ENCODE measurements around the gene DLL1.

Gene DLL1

DNA sequence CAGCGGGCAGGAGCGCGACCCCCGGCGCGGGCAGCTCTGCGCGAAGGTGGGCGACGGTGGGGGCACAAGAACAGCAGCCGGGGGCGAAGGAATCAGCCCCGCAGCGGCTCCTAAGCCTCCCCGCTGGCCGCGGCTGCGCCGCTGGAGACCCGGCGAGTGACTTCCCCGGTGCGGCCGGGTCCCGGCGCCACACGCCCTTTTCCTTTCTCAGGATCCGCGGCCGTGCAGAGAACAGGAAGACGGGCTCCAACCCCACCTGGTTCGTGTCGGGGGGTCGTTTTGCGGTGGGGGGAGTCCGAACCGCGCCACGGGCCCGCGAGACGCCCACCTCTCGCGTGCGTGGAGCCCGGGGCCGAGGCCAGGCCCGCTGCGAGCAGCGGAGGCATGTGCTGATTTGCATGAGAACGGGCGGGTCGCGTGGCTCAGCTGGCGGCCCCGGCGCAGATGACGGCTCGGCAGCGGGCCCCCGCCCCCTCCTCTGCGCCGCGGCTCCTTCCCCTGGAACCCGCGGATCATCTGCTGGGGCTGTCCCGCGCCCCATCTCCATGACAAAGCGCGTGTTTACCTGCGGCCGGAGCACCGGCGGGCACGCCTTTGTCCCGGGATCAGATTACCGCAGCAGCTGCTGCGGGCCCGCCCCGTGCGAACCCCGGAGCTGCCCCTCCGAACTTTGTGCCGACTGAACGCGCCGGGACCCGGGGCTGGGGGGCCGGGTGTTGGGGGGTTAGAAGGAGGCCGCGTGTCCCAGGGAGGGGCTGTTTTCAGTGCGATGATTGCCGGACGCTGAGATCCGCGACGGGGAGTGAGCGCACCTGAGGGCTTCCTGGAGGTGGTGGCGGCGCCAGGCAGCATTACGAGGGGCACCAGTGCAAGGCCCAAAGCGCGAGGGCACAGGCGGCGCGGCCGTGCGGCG, 4.9 kb upstream of the DLL1 start:
- no peak for DNase-seq (ENCODE audit: low read depth in 2 of 2, low spot score in 1 of 2)

DNA sequence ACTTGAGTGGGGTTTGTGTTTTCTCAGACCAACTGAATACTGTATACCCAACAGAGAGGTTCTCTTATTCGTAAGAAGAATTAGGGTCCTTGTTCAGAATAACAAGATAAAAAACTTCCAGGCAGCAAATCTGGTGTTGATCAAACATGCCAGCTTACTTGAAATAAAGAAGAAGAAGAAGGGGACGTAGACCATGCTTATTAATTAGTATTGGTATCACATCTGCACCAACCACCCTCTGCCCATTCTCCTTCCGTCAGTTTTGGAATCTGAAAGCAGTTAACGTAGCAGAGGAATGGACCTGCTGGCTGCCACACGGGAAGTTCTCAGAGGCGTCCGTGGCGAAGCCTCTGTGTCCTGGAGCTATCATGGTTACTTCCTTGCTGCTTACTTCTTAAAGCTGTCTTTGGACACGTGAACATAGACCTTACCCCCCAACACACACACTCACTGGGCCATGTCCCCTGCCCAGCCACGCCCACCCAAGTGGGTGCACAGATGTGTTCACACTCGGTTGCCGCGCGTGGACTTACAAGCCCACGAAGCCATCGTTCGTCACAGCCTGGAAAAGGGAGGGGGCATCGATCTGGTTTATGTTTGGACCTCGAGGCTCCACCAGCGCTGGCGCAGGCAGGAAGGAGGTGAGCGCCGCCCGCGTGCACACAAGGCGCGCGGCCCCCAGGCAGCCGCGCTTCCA, 4.1 kb upstream of the DLL1 start:
- no peak for DNase-seq (ENCODE audit: low read depth in 2 of 2, low spot score in 1 of 2)

DNA sequence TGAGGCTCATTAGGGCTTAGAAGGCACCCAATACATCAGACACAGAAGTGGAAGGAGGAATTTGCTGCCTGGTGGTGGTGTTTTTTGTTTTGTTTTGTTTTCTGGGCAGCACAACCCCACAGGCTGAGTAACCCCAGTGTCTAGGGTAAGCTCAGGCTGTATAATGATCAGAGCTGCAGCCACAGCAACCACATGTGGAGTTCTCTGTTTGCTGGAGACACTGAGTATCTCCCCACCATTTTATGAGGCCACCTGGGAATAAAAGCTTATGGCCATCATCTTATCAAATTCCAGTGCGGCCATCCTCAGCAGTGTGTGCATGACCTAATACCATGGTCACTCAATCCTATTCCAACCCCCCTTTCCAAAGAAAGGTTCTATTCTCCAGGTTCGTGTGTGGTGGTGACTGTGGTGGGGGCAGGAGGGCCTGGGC, 3.4 kb upstream of the DLL1 start:
- no peak for DNase-seq (ENCODE audit: low read depth in 2 of 2, low spot score in 1 of 2)

DNA sequence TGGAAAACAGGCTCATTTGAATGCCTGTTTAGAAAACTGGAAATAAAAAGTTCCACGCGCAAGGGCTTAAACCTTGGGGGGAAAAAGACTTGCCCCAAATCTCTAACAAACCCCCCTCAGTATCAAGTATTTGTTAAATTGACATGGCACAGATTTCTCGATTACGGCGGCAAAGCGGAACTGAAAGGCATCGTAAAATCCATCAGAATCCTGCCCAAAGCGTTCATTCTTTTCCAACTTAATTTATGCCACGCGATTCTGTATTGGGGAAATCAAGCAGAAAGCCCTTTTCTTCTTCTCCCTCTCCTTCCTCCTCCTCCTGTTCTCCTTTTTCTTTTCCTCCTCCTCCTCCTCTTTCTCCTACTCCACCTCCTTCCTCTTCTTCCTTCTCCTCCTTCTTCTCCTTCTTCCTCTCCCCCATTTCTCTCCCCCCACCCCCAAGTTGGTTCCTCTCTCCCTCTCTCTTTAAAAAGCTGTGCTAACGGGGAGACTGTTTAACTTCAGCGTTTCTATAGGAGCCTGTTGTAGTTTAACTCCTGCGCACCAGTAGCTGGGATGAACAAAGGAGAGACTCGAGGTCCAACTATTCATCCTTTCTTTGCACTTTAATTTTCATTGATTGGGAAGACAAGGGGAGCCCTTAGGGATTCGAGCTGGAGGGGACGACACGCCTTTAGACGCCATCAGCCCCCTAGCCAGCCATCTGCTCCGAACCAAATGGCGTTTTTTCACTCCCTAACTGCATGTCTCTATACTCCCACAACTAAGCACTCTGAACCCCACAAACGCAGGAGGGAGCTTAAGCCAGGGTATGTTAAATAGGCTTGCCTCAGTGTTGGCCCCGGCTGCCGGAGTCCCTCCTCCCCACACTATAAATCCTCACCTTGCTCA, 2.7 kb upstream of the DLL1 start:
- no peak for DNase-seq (ENCODE audit: low read depth in 2 of 2, low spot score in 1 of 2)

DNA sequence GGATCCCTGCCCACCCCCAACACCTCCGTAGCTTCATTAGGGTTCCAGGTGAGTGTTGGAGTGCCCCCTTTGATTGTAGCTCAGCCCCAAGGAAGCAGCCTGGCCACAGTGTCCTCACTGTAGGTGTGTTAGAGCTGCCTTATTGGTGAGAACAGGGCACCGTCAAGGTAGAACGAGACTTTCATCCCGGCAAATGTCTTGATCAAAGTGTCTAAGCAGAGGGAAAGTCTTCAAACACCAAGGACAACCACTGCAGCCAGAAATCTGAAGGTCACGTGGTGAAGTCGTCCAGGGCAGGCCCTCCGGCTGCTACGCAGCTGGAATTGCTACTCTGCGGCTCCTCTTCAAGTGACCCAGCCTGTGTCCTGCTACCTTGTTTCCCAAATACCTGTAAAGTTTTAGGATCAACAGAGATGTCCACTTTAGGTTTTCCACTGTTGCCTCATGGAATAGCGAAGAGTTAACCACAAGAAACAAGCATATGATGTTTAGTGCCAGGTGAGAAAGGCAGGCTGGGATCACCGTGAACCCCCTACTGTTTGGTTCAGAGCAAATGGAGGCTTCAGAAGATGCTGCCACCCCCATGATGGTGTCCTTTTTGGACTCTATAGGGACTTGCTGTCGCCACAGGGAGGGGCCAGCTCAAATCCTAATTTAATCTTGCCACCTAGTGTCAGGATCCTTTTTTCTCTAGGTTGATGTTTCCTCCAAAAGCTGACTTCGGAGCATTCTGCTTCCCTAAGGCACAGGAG, 1.7 kb upstream of the DLL1 start:
- DNase-seq (ENCODE audit: low read depth in 2 of 2, low spot score in 1 of 2): no peak

DNA sequence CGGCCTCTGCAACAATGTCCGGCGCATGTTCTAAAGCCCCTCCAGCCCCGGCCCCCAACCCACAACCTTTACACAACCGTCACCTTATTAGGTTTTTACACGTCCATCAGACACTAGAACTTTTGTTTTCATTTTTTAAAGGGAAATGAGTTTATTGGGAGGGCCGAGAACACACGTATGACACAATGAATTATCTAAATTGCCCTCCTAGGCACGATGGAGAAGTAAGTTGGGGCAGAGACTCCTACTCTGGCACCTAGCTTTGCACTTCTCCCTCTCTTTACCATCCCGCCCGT, 1.2 kb upstream of the DLL1 start:
- no peak for DNase-seq (ENCODE audit: low read depth in 2 of 2, low spot score in 1 of 2)

DNA sequence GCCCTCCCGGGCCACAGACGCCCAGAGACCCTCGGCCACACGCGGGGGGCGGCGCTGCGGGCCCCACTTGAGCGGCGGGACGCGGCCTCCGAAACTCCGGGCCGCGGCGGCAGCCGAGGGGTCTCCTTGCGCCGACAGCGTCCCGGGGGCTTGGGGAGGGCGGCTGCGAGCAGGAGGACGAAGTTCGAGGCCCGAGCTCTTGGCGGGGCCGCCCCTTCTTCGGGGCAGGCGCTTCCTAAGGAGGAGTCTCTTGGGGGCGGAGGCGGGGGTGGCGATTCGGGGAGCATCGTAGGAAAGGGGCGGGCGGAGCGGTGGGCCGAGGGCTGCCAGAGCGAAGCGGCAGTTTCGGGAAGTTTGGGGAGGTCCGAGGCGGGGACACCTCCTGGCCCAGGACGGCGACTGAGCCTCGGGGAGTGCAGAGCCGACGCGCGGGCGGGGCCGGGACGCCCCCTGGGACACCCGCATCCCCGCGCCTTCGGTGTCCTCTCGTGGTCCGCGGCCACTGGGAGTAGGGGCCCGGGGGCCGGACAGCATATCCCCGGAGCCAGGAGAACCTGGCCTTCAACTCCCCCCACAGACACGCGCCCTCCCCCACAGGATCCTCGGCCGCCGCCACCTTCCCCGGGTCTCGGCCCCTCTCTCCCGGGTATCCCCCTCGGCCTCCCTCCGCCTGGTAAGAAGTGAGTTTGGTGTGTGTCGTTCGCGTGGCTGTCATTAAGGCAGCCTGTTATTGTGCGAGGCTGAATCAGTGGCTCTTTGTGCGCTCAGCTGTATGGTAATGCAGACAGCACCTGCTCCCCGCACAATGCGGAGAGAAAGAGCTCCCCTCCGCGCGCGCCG, 613 bp upstream of the DLL1 start:
- no peak for DNase-seq (ENCODE audit: low read depth in 2 of 2, low spot score in 1 of 2)

DNA sequence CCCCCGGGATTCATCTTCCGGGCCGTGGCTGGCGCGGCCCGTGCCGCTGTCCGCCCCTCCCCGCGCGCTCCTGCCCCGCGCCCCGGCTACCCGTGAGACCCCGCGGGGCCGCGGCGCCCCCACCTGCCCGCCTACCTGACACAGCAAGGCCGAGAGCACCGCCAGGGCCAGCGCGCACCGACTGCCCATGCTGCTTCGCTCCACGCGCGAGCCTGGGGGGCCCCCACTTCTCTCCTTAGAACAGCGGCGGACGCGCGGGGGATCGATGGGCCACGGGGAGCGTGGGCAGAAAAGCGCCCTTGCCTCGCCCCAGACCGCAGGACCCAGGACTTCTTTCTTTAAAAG, 955 bp downstream of the DLL1 start:
- DNase-seq (ENCODE audit: low read depth in 2 of 2, low spot score in 1 of 2): no peak

DNA sequence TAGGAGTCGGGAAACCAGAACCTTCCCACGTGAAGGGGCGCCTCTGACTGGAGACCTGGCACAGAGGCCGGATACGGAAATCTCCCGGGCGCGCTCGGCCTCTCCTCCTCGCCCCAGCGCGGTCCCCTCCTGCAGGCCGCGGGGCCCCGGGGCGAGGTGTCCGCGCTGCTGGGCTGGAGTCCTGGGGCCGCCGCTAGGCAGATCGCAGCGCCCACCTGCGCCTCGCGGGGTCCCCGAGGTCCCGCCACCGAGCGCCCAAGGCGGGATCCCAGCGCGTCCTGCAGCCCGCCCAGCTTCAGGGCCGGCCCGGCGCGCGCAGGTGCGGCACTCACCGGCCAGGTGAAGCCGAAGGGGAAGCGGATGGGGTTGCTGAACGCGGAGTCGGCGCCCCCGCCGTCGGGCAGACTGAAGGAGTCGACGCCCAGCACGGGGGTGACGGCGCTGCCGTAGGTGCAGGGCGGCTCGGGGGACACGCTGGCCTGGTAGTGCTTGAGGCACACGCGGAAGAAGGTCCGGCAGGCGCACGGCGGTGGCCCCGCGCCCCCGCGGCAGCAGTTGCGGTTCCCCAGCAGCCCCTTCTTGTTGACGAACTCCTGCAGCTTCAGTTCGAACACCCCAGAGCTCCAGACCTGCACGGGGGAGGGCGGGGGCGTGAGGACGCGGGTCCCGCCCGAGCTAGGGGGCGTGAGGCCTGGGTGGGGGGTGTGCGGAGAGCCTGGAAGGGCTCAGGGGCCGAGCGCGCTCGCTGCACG, 1.5 kb downstream of the DLL1 start:
- DNase-seq (ENCODE audit: low read depth in 2 of 2, low spot score in 1 of 2): no peak

DNA sequence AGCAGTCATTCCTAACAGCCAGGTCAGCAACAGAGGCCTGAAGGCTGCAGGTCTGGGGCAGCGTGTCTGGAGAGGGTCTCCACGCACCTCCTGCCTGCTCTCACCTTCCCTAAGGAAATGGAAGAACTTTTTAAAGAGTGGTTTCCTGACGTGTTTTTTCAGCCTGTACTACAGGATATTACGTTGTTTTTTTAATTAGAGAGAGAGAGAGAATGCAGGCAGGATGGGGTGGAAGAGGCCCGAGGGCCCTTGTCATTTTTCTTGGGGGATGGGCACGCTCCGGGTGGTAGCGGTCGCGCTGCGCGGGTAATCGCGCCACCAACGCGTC, 2.1 kb downstream of the DLL1 start:
- DNase-seq (ENCODE audit: low read depth in 2 of 2, low spot score in 1 of 2): no peak

DNA sequence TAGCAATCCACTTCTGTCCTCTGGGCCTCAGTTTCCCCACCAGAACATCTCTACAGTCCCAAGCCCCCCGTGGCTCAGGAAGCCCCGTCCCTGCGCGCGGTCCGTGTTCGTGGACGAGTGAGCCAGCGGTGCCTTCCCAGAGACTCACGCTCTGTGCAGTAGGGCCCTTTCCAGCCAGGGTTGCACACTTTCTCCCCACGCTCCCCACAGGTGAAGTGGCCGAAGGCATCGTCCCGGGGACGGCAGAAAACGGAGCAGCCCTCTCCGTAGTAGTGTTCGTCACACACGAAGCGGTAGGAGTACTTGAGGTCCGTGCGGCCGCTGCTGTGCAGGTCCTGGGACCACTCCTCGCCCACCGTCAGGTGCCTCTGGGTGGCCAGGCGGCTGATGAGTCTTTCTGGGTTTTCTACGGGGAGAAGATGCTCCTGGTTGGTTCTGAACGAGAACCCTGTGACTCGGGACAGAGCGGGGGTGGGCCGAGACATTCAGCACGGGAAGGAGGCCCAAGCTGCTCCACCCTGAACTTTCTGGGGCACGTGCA, 2.7 kb downstream of the DLL1 start:
- no peak for DNase-seq (ENCODE audit: low read depth in 2 of 2, low spot score in 1 of 2)

DNA sequence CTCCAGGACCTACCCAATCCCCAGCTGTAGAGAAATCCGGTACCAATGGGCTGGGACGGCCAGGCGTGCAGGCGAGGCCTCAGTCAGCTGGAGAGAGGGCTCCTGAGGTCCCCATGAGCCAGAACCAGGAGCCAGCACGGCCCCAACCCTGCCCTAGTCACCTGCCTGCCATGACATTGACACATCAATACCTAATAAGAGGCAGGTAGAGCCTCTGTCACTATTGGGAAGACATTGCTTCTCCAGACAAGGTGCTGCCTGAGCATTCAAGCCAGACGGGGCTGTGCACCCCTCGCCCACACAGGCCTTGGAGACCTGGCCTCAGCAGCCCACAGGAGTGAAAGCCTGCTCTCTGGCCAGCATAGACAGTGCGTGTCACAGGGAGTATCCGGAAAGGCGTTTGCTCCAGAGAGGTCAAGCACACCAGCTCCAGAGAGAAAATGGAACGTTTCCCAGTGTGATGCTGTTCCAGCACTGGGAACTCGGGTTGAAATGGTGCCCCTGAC, 3.5 kb downstream of the DLL1 start:
- no peak for DNase-seq (ENCODE audit: low read depth in 2 of 2, low spot score in 1 of 2)

DNA sequence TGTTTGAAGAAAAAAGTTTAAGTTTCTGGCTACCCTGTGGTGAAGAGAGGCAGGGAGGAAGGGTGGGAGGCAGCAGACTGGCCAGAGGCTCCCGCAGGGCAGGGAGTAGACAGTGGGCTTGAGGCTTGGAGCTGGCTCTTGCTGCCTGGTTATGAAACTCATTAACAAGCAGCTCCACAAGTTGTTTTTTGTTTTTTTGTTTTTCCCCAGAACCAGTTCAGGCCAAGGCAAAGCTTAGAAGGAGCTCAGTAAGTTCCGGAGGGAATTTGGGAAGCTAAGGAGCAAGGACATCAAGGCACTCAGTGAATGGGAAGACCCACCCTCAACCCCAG, 4.0 kb downstream of the DLL1 start:
- no peak for DNase-seq (ENCODE audit: low read depth in 2 of 2, low spot score in 1 of 2)

DNA sequence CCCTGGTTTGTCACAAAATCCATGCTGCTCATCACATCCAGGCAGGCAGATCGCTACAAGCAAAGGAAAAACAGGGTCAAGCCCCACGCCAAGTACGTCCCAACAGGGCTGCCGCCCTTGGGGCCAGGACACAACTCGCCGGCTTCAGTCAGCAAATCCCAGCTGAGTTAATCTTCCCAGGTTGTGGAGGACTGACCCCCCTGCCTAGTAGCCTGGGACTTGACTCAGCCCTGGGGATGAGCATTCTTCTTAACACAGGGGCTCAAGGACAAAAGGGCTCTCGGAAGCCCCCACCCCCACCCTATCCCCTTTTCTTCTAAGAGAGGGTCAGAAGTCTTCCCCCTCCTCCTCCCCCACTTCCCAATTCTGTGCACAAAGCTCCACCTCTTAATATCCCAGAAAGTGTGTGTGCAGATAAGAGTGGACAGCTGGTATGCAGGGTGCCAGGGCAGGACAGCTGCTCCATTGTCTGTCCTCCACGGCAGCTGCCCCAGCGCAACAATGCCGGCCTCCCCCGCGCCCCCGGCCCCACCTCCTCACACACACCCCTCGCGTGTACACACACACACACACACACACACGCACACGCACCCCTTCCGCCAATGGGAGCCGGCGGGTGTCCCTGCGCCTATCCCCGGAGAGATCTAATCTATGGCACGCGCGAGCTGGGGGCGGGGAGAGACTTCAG, 4.5 kb downstream of the DLL1 start:
- no peak for DNase-seq (ENCODE audit: low read depth in 2 of 2, low spot score in 1 of 2)

DNA sequence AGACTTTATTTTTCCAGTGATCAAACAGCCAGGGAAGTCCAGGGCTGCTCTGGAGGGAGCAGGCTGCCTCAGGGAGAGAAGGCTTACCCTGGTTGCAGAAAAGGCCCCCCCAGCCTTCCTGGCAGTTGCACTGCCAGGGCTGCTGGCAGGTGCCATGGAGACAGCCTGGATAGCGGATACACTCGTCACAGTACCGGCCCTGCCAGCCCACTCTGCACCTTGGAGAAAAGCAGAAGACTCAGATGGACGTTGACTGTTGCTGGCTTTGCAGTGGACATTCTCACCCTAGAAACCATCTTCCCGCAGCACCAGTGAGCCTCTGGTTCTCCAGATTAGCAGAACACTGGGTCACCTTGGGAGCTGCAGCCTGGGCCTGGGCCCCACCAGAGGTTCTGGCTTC, 5.4 kb downstream of the DLL1 start:
- DNase-seq (ENCODE audit: low read depth in 2 of 2, low spot score in 1 of 2): no peak

DNA sequence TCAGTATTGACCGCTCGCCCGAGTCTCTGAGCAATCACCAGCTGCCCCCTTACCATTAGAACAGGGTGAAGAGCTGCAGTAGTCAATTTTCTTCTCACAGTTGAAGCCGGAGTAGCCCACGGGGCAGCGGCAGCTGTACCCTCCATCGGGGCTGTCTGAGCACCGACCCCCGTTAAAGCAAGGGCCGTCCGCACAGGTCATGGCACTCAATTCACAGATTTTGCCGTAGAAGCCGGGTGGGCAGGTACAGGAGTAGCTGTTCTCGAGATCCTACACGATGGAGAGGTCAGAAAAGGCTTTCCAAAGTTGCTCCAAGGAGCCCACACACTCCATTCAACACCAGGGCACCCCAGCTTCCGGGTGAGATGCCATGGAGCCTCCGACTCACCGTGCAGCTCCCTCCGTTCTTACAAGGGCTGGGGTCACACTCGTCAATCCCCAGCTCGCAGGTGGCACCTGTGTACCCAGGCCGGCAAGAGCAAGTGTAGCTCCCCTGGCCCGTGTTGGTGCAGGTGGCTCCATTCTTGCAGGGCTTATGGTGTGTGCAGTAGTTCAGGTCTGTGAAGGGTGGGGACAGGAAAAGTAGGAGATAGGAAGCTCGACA, 5.9 kb downstream of the DLL1 start:
- no peak for DNase-seq (ENCODE audit: low read depth in 2 of 2, low spot score in 1 of 2)

DNA sequence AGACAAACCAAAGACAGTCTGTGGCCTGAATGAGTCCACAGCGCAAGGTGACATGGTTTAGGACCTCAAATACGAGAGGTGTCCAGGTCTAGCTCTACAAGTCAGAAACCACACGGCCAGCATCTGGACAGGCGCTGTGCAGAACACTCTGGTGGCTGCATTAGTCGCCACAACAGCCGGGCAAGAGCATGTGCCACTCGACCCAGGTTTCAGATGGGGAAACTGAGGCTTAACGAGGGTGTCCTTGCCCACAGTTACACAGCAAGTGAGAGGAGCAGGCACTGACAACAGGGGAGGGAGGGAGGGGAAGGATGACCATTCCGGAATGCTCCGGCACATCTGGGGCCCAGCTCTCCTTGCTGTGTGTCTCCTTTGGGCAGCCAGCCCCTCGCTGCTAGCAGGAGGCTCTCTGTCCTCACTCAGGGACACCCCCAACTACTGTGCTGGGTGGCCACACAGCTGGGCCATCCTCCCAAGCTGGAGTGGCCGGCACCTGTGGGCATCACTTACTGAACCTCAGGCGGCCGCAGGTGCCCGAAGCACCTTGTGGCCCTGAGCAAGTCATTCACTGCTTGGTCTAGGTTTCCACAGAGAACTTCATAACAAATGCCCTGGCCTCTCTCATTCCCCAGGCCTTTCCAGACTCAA, 6.6 kb downstream of the DLL1 start:
- no peak for DNase-seq (ENCODE audit: low read depth in 2 of 2, low spot score in 1 of 2)

All from stimulated activated CD8-positive, alpha-beta memory T cell treated with anti-CD3 and anti-CD28 coated beads, Interleukin-4, amount 100 ng/mL, for 4 hours (primary cell).